Hematopoietic multipotent progenitor cell treated with erythropoietin and hydrocortisone succinate and interleukin-3 and kit ligand, for 4 days (in vitro differentiated cells): ENCODE results near the gene TANGO2.

Source experiments
- DNase-seq: peaks from one replicate; pipeline ENCODE4 v3.0.0-alpha.2; 2015

Gene TANGO2

DNA sequence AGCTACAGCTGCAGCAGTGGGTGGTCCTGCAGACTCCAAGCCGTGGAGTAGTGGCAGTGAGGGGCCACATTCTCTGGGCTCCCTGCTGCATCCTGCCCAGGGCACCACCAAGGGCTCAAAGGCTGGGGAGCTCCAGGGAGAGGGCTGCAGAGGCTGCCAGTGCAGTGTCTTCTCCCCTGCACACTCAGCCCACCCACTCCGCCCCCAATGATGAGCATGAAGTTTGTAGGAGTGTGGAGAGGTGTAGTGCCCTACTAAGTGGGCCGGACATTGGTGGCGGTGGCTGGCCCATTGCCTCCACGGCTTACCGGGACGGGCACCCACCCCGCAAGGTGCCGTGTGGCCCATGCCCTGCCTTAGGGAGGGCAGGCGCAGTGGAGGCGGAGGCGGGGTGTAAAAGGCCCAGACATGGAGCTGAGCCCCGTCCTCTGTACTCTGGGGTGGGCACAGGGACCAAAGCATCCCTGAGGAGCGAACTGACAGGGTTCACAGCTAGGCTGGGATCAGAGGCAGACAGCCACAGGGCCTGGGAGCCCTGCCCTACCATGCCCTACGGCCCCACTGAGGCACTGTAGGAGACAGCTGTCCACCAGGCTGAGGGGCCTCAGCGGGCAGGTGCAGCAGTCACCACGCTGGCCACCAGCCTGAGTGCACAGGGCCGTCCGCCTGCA lies 23.2 kb upstream of the TANGO2 start:
- DNase-seq, result no peak

DNA sequence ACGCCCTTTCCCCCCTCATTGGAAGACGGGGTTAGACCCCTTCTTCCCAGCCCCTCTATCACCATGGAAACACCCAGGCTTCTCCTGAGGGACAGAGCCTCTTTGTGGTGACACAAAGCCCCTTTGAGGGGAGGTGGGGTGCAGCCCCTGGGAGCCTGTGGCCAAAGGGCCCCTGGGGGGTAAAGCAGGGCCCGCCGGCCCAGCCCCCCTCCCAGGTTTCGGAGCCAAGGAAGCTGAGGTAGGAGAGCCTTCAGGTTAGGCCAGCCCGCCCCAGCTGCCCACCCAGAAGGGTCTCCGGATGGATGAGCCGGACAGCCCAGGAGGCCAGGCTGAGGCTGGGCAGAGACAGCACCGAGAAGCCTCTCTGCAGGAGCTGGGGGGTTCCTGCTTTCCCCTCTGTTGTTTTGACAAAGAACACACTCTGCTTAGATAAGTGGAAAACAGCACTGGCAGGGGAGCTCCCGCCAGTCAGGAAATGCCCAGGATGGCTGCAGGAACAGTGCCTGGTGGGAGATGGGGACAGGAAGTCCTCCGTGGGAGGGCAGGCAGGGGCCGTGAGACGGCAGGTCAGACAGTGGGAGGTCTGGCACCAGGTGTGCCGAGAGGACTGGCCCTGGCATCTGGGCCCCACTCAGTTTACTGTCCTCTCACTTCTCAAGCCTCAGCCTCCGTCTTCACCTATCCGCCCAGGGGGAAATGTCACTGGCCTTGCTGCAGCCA lies 22.5 kb upstream of the TANGO2 start:
- no peak for DNase-seq

DNA sequence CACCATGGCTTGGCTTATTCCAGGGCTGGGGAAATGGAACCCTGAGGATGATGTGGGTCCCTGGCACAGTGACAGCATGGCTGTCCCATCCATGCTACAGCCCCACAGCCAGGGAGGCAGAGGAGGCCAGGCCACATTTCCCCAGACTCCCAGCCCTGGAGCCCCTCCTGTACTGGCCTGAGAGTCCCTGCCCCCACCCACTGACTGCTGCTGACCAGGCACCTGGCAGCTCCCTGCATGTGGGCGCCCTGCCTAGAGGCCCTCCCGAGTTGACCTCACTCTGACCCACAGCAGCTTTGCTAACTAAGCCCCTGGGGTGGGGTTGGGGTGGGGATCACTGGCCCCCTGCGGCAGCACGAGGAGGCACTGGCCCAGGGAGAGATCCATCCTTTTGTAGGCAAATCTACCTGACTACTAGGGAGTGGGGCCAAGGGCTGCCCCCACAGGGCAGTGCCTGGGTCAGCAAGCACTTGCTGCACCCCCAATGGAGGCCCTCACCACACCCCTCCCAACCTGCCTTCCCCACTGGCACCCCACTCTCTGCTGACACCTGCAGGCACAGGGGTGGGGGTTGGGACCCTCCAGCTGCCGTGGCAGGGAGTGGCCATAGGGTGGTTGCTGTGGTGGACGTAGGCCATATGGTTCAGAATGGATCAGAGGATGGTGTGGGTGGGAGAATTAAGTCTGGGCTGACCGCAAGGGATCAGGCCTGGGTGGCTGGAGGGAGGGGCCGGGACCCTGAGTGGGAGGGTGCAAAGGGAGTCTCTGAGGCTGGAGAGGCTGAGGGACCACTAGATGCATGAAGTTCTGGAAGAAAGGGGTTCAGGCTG lies 21.7 kb upstream of the TANGO2 start:
- no peak for DNase-seq

GRCh38 chr22:20000246-20001081 lies 20.4 kb upstream of the TANGO2 start:
- DNase-seq, result no peak

- DNase-seq, result peak; percentile 35
These were observed 19.8 kb upstream of the TANGO2 start for GRCh38 chr22:20001082-20001638.

- no peak for DNase-seq
These were observed 18.8 kb upstream of the TANGO2 start for GRCh38 chr22:20002128-20002527.

GRCh38 chr22:20002636-20003035 lies 18.3 kb upstream of the TANGO2 start:
- DNase-seq, result no peak

DNA sequence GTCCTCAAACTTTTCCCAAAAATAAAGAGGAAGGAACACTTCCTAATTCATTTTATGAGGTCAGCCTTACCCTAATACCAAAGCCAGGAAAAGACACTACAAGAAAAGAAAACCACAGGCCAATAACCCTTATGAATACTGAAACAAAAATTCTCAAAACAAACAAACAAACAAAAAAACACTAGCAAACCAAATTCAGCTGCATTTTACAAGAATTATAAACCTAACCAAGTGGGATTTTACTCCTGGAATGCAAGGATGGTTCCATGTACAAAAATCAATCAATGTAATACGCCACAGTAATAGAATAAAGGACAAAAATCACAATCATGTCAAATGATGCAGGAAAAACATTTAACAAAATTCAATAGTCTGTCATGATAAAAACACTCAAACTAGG lies 17.6 kb upstream of the TANGO2 start:
- no peak for DNase-seq

- DNase-seq, result no peak
These were observed 16.4 kb upstream of the TANGO2 start for GRCh38 chr22:20004464-20004863.

- DNase-seq, result no peak
These were observed 12.5 kb upstream of the TANGO2 start for GRCh38 chr22:20008221-20008995.

- DNase-seq, result no peak
These were observed 11.9 kb upstream of the TANGO2 start for GRCh38 chr22:20009018-20009491.

- DNase-seq, result no peak
These were observed 11.2 kb upstream of the TANGO2 start for GRCh38 chr22:20009582-20010306.

DNA sequence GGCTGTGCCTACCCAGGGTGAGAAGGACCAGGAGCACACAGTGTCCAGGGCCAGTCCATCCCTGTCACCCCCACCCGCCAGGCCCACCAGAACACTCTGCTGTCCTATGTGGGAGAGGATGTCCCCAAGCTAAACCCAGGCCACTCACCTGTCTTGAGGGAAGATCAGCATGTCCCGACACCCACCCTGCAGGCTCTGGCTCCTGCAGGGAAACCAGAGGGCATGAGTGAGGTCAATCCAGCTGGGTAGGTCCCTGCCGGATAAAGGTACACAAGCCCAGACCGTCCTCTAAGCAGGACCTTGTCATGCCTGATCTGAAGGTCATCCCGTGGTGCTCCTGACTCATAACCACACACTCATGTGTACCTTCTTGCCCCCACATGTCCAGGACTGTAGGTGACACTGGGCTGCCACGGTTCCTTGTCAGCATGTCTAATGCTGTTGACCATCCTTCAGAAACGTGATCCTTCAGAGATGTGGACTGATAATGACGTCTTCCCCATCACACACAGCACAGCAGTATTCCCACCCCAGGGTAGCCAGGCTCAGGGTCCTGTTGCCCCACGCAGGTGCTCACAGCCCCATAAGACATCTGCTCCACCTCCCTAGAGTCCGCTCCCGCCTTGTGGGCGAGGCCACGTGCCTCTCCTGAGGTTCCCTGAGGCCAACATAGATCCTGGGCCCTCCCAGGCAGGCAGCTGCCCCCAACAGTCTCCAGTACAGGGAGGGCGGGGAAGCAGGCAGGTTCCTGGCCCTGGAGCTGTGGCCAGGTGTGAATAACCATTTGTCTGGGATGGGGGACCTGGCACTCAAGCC lies 10.4 kb upstream of the TANGO2 start:
- no peak for DNase-seq

GRCh38 chr22:20011123-20011992 lies 9.6 kb upstream of the TANGO2 start:
- DNase-seq, result peak; percentile 73

- no peak for DNase-seq
These were observed 8.7 kb upstream of the TANGO2 start for GRCh38 chr22:20011993-20012740.

- no peak for DNase-seq
These were observed 8.1 kb upstream of the TANGO2 start for GRCh38 chr22:20012741-20013331.

DNA sequence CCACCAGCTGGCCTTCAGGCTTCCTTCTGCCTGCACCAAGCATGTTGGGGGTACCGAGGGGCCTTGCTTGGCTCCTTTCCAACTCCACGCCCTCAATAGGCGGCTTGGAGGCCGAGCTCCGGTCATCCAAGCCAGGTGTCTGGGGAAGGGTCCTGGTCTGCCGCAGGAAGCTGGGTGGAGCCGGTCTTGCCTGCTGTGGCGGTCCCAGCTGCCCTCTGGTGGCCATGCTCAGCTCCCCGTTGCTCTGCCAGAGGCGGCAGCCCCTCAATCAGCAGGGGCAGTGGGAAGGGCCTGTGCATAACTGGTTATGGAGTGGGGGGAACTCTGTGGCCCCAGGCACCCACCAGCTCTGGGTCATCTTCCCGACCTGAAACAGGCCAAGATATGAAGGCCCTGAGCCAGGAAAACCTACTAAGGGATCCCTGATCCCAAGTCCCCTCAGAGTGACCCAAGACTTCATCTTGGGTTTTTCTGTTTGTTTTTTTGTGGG lies 7.5 kb upstream of the TANGO2 start:
- DNase-seq, result peak; percentile 84
